Measurements from ENCODE around the gene FSTL3.

GRCh38 chr19:726993-727956 lies 51.1 kb downstream of the FSTL3 start:
- TF ChIP-seq CTCF (conservative IDR thresholded peaks at IDR 0.05; ENCODE audit: low read length) (no peak), EZH2phosphoT487 (IDR thresholded peaks at IDR 0.05; ENCODE audit: borderline replicate concordance, low read depth, low read length) (no peak)

All from OCI-LY7 (cell line).